ENCODE measurements around the gene UQCC5.

Gene UQCC5

DNA sequence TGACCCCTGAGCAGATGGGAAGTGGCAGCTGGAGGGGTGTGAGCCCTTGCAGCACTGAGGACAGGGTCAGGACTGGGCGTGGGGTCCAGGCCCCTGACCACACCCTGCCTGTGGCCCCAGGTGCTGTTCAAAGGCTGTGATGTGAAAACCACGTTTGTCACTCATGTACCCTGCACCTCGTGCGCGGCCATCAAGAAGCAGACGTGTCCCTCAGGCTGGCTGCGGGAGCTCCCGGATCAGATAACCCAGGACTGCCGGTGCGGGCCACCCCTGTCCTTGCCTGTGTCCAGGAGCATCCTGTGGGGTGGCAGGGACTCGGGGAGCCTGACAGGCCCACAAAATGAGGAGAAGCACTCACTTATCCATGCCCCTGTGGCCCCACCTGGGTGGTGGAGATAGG lies 35.4 kb upstream of the UQCC5 start:
- TF ChIP-seq POLR2AphosphoS5 (IDR thresholded peaks at IDR 0.05; ENCODE audit: low read depth, low read length) (no peak), FOXP2 (optimal IDR thresholded peaks at IDR 0.05; ENCODE audit: borderline replicate concordance, extremely low read depth, extremely low read length, insufficient read depth) (no peak), SIN3A (IDR thresholded peaks at IDR 0.05; ENCODE audit: borderline replicate concordance, insufficient read depth, low read length) (no peak), REST (IDR thresholded peaks at IDR 0.05; ENCODE audit: insufficient read depth in 1 of 2, low read depth in 2 of 2, low read length in 2 of 2) (no peak), TAF1 (IDR thresholded peaks at IDR 0.05; ENCODE audit: borderline replicate concordance, insufficient read depth, low read length) (no peak)

DNA sequence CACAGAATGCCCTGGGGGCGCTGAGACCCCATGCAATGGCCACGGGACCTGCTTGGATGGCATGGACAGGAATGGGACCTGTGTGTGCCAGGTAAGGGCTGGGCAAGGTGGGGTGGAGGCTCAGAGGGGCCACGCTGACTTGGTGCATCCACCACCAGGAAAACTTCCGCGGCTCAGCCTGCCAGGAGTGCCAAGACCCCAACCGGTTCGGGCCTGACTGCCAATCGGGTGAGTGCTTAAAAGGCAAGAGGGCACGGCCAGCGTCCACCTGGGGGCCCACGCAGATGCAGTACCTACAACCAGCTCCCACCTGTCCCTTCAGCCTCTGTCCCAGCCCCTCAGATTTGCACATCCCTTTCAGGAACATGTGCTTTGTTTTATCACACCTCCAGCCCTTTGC lies 34.4 kb upstream of the UQCC5 start:
- TF ChIP-seq REST (IDR thresholded peaks at IDR 0.05; ENCODE audit: insufficient read depth in 1 of 2, low read depth in 2 of 2, low read length in 2 of 2) (no peak), SIN3A (IDR thresholded peaks at IDR 0.05; ENCODE audit: borderline replicate concordance, insufficient read depth, low read length) (no peak), TAF1 (IDR thresholded peaks at IDR 0.05; ENCODE audit: borderline replicate concordance, insufficient read depth, low read length) (no peak), FOXP2 (optimal IDR thresholded peaks at IDR 0.05; ENCODE audit: borderline replicate concordance, extremely low read depth, extremely low read length, insufficient read depth) (no peak), POLR2AphosphoS5 (IDR thresholded peaks at IDR 0.05; ENCODE audit: low read depth, low read length) (no peak)

DNA sequence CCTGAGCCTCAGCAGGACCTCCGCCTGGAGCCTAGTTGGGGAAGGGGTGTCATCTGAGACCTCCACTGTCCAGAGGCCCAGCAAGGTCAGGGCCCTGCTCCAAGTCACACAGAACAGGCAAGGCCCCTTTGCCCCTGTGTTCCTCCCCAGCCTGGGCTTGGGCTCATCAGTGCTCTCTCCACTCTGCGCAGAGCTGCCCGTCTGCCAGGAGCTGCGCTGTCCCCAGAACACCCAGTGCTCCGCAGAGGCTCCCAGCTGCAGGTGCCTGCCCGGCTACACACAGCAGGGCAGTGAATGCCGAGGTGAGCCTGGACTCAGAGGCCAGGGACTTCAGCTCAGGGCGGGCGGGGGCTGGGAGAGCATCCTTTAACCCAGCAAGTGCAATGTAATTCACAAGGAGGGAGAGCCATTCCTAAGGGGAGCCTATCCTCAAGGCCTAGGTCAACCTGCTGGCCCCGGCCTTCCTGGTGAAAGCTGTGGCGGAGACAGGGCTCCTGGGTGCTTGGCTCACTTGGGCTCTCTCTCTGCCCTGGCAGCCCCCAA lies 33.5 kb upstream of the UQCC5 start:
- TF ChIP-seq FOXP2 (optimal IDR thresholded peaks at IDR 0.05; ENCODE audit: borderline replicate concordance, extremely low read depth, extremely low read length, insufficient read depth), result no peak
- TF ChIP-seq TAF1 (IDR thresholded peaks at IDR 0.05; ENCODE audit: borderline replicate concordance, insufficient read depth, low read length), result no peak
- no peak for TF ChIP-seq POLR2AphosphoS5 (IDR thresholded peaks at IDR 0.05; ENCODE audit: low read depth, low read length)
- no peak for TF ChIP-seq REST (IDR thresholded peaks at IDR 0.05; ENCODE audit: insufficient read depth in 1 of 2, low read depth in 2 of 2, low read length in 2 of 2)
- TF ChIP-seq SIN3A (IDR thresholded peaks at IDR 0.05; ENCODE audit: borderline replicate concordance, insufficient read depth, low read length), result no peak

DNA sequence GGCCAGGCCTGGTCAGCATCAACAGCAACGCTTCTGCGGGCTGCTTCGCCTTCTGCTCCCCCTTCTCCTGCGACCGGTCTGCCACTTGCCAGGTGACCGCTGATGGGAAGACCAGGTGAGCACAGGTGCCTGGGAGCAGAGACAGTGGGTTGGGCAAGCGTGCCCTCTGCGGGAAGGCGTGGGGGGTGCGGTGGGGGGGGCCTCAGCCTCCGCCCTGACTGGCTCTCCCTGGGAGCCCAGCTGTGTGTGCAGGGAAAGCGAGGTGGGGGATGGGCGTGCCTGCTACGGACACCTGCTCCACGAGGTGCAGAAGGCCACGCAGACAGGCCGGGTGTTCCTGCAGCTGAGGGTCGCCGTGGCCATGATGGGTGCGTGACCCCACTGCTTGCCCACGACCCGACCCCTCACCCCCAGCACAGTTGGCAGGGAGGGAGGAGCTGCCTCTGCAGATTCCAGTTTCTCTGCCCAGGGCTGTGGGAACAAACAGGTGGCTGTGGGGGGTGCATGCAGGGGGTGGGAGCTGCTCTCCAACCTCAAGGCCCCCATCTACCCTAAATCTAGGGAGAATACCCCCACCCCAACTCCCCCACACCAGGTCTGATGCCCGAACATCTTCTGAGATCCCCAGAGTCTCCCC lies 32.5 kb upstream of the UQCC5 start:
- TF ChIP-seq POLR2AphosphoS5 (IDR thresholded peaks at IDR 0.05; ENCODE audit: low read depth, low read length), result no peak
- no peak for TF ChIP-seq FOXP2 (optimal IDR thresholded peaks at IDR 0.05; ENCODE audit: borderline replicate concordance, extremely low read depth, extremely low read length, insufficient read depth)
- TF ChIP-seq REST (IDR thresholded peaks at IDR 0.05; ENCODE audit: insufficient read depth in 1 of 2, low read depth in 2 of 2, low read length in 2 of 2), result no peak
- no peak for TF ChIP-seq SIN3A (IDR thresholded peaks at IDR 0.05; ENCODE audit: borderline replicate concordance, insufficient read depth, low read length)
- TF ChIP-seq TAF1 (IDR thresholded peaks at IDR 0.05; ENCODE audit: borderline replicate concordance, insufficient read depth, low read length), result no peak
